GM18873 (cell line): ENCODE data around the gene PCDHAC1.
"Not testable (repeated sequence)": the region's sequence is repeated elsewhere in the genome, so short reads cannot be mapped to it uniquely, and the experiment has no call there.

Experiments
- ATAC-seq: cut with Tn5 transposase; IDR thresholded peaks from one replicate; pipeline ENCODE4 v1.9.1; 2021; ENCODE audit warnings: mild to moderate bottlenecking, moderate library complexity, moderate number of reproducible peaks; ENCODE audit not compliant: unreplicated experiment, low FRiP score

Gene PCDHAC1, protein sequence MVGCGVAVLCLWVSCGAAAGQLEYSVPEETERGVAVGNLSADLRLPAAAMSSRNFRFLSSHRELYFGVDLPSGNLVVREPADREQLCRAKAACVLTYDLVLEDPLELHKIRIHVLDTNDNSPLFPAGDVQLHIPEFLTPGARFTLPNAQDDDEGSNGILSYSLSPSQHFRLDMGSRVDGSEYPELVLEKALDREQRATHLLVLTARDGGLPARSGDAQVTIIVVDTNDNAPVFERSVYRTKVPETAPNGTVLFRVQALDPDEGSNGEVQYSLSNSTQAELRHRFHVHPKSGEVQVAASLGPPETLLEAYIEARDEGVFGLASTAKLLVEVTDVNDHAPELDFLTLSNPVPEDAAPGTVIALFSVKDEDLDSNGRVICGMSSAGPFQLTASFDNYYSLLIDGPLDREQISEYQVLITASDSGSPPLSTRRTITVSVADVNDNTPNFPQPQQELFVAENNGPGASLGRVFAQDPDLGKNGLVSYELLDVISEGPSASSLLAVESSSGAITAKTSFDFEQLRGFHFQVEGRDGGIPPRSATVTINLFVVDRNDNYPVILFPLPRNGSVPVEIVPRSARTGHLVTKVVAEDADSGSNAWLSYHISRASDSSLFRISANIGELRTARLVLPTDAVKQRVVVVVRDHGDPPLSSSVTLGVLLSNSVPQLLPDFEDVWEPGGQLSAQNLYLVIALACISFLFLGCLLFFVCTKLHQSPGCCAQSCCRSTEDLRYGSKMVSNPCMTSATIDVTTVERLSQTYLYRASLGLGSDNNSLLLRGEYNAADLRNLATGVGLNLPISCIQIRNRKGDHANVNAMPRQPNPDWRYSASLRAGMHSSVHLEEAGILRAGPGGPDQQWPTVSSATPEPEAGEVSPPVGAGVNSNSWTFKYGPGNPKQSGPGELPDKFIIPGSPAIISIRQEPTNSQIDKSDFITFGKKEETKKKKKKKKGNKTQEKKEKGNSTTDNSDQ

DNA sequence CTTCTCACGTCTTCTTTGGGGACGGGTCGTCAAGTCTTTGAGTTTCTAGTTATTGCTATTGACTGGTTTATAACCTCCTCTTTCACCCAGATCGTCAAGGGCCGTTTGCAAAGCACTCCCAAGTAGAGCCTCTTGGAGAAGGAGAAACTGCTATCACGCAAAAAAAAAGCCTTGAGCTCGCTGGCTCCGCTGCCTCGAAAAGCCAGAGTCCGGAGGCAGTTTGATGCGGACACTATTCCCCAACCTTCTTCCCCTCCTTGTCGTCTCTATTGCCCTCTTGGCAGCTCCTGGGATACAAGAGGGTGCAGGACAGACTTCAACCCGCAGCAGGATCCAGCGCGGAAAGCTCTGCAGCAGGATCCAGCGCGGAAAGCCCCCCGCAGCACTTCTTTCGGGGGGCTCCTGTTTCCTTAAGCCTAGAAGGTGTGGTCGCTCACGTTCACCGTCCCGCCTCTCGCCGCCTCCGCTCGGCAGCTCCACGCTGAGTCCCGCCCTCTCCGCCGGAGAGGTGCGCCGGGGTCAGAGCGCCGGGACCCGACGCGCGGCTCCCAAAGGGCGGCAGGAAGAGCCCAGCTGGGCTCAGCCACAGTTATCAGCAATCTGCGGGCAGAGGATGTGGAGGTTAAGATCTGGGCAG lies at the start of gene PCDHAC1:
TSS of gene PCDHAC1 (plus strand) at position 494 of the 637 bp plus-strand sequence. CDS start 594 bp downstream, outside the sequence.
- no peak for ATAC-seq

DNA sequence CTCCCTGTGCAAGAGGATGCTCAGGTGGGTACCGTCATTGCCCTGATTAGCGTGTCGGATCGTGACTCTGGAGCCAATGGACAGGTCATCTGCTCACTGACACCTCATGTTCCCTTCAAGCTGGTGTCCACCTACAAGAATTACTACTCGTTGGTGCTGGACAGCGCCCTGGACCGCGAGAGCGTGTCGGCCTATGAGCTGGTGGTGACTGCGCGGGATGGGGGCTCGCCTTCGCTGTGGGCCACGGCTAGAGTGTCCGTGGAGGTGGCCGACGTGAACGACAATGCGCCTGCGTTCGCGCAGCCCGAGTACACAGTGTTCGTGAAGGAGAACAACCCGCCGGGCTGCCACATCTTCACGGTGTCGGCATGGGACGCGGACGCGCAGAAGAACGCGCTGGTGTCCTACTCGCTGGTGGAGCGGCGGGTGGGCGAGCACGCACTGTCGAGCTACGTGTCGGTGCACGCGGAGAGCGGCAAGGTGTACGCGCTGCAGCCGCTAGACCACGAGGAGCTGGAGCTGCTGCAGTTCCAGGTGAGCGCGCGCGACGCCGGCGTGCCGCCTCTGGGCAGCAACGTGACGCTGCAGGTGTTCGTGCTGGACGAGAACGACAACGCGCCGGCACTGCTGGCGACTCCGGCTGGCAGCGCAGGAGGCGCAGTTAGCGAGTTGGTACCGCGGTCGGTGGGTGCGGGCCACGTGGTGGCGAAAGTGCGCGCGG lies 49.4 kb upstream of the PCDHAC1 start:
- not testable (repeated sequence) for ATAC-seq

DNA sequence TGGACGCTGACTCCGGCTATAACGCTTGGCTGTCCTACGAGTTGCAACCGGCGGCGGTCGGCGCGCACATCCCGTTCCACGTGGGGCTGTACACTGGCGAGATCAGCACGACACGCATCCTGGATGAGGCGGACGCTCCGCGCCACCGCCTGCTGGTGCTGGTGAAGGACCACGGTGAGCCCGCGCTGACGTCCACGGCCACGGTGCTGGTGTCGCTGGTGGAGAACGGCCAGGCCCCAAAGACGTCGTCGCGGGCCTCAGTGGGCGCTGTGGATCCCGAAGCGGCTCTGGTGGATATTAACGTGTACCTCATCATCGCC lies 48.9 kb upstream of the PCDHAC1 start:
- ATAC-seq = no peak

DNA sequence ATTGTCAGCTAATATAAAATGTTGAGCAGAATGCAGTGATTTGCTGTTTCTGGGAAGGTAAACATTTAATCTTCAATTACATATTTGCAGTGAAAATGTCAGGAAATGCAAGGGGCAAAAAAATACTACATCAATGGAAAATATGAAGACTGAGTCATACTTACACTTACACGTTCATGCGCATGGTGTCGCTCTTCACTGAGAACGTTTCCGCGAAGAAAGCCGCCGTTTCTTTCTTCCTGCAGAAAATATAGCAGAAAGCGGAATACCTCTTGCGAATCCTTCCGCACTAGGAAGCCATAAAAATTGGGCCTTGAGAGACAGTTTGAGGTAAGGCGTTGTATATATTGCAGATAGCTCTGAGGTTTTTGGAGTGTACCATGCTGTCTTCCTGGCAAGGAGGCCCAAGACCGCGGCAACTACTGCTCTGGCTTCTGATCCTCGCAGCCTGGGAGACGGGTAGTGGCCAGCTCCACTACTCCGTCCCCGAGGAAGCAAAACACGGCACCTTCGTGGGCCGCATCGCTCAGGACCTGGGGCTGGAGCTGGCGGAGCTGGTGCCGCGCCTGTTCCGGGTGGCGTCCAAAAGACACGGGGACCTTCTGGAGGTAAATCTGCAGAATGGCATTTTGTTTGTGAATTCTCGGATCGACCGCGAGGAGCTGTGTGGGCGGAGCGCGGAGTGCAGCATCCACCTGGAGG lies 44.1 kb upstream of the PCDHAC1 start, which contains the start of gene PCDHA13:
TSS of gene PCDHA13 (plus strand) at position 236 of the 702 bp plus-strand sequence. CDS start at position 381, 145 bp downstream.
- ATAC-seq = no peak

DNA sequence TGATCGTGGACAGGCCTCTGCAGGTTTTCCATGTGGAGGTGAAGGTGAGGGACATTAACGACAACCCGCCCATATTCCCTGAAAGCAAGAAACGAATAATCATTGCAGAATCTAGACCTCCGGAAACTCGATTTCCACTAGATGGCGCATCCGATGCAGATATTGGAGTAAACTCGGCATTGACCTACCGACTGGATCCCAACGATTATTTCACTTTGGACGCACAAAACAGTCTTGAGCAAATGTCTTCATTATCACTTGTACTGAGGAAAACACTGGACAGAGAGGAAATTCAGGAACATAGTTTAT lies 43.6 kb upstream of the PCDHAC1 start:
- ATAC-seq = no peak

DNA sequence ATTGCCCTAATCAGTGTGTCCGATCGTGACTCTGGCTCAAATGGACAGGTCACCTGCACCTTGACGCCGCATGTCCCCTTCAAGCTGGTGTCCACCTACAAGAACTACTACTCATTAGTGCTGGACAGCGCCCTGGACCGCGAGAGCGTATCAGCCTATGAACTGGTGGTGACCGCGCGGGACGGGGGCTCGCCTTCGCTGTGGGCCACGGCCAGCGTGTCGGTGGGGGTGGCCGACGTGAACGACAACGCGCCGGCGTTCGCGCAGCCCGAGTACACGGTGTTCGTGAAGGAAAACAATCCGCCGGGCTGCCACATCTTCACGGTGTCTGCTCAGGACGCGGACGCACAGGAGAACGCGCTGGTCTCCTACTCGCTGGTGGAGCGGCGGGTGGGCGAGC lies 42.7 kb upstream of the PCDHAC1 start:
- ATAC-seq = no peak

DNA sequence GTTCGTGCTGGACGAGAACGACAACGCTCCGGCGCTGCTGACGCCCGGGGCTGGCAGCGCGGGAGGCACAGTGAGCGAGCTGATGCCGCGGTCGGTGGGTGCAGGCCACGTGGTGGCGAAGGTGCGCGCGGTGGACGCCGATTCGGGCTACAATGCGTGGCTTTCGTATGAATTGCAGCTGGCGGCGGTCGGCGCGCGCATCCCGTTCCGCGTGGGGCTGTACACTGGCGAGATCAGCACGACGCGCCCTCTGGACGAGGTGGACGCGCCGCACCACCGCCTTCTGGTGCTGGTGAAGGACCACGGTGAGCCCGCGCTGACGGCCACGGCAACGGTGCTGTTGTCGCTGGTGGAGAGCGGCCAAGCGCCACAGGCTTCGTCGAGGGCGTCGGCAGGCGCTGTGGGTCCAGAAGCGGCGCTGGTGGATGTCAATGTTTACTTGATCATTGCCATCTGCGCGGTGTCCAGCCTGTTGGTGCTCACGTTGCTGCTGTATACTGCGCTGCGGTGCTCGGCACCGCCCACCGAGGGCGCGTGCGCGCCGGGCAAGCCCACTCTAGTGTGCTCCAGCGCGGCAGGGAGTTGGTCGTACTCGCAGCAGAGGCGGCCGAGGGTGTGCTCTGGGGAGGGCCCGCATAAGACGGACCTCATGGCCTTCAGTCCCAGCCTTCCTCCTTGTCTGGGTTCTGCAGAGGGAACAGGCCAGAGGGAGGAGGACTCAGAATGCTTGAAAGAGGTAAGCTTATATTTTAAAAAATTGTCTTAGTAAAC lies 42.0 kb upstream of the PCDHAC1 start:
- no peak for ATAC-seq

DNA sequence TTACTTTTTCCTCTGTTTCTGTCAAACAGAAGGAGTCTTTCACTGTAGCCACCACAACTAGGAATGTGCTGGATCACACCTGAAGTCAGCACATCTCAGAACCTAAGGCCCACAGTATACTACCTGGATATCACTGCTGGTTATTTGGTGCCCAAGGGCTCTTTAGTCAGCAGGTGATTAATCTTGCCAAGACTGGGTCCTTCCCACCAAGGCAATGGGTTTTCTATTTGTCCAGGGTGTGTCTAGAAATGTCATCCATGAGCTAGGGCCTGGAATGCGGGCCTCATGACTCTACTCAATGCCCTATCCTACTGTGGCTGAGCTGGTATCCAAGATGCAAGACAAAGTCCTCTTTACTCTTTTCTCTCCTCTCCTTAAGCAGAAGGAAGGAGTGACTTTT lies 9.8 kb upstream of the PCDHAC1 start:
- ATAC-seq = no peak

DNA sequence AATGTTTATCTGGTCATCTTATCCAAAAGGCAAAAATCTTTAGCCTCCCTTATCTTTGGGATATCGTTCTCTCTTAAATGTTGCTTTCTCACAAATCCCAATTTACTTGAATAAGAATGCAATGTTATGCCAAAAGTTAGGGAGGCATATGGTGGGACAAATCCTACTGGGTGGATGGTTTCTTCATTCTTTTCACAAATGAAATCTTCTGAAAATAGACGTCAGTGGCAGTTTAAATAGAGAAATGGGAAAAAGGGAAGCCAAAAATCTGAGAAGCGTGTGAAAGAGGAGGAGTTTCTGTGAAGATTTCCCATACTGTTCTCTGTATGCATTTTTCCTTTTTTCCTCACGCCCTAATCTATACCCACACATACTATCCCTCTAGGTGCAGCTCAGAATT lies 2.5 kb upstream of the PCDHAC1 start:
- no peak for ATAC-seq

DNA sequence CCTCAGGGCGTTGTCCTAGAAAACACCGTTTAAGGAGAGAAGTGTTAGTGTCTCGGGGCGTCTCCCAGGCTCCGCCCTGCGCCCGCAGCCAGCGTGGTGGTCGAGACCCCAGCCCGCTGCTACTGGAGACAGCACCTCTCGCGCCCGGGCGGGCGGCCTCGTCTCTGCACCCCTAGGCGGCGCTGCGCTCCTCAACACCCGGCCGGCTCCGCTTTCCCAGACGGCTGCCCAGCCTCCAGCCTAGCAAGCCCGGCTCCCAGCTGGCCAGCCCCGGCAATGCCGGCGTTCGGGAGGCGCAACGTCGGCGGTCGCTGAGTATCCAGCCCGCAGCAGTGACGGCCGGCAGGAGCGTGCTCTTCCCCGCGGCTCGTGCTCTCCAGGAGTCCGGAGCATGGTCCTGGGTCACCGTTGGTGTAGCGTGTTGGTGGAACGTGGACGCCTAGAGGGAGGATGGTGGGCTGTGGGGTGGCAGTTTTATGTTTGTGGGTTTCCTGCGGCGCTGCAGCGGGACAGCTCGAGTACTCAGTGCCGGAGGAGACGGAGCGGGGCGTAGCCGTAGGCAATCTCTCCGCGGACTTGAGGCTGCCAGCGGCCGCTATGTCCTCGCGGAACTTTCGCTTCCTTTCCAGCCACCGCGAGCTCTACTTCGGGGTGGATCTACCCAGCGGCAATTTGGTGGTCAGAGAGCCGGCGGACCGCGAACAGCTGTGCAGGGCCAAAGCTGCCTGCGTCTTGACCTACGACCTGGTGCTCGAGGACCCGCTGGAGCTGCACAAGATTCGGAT lies 536 bp downstream of the PCDHAC1 start:
- no peak for ATAC-seq

DNA sequence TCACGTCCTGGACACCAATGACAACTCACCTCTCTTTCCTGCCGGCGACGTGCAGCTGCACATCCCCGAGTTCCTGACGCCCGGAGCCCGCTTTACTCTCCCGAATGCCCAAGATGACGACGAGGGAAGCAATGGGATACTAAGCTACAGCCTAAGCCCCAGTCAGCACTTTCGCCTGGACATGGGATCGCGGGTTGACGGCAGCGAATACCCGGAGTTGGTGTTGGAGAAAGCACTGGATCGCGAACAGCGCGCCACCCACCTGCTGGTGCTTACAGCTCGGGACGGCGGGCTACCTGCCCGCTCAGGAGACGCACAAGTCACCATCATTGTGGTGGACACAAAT lies 1.1 kb downstream of the PCDHAC1 start:
- ATAC-seq = no peak

DNA sequence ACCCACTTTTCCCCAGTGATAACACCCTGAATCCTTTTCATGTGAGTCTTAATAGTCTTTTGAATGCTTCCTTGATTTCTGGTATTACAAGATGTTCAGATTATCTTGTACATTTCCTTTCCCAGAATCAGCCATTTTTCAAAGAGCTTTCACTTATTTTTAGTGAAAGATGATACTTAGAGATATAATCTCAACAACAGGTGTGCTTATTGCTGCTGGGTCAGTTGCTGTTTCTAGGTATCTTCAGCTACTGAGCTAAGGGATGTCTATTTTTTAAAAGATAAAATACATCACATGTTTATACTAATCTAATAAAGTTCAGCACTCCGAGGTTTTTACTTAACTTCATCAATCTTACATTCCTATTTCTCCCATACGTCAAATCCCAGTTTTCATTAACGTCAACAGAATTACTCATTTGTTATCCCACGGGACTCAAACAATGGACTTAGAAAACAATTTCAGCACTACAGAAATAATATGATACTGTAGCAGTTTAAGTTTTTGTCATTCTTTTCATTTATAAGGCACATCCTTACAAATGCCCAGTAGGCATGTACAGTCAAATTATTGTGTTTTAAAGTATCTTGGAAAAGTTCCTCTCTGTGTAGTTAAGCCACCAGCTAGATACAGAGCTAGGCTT lies 9.0 kb downstream of the PCDHAC1 start:
- ATAC-seq = no peak

DNA sequence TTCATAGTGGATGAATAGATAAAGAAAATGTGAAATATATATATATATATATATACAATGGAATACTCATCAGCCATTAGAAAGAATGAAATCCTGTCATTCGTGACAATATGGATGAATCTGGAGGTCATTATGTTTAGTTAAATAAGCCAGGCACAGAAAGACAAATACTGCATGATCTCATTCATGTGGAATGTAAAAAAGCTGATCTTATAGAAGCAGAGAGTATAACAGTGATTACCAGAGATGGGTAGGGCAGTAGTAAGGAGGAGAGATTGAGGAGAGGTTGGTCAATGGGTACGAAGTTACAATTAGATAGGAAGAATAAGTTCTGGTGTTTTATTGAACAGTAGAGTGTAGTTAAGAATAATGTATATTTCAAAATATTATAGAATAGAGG lies 20.5 kb downstream of the PCDHAC1 start:
- ATAC-seq = no peak

DNA sequence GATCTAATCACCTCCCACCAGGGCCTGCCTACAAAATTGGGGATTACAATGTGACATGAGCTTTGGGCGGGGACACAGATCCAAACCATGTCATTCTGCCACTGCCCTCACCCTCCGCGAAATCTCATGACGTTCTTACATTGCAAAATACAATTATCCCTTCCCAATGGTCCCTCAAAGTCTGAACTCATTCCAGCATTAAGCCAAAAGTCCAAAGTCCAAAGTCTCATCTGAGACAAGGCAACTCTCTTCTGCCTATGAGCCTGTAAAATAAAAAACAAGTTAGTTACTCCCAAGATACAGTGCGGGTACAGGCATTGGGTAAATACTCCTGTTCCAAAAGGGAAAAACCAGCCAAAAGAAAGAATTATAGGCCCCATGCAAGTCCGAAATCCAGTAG lies 25.5 kb downstream of the PCDHAC1 start:
- no peak for ATAC-seq

DNA sequence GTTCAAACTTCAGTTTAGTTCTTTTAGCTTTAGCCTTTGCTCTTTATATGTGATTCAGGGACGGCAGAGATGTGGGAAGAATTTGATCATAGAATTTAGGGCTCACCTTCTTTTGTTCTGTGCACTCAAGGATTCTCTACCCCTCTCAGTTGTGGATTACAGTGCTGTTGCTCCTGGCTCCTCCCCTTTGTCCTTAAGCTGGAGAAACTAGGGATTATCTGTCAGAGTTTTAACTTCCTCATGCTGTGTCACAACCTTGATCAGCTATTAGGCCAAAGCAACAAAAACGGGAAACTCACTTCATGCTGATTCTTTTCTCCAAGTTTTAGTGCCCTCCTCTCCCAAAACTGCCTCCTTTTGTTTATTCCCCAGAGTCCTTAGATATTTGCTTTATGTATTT lies 27.1 kb downstream of the PCDHAC1 start:
- ATAC-seq = no peak

DNA sequence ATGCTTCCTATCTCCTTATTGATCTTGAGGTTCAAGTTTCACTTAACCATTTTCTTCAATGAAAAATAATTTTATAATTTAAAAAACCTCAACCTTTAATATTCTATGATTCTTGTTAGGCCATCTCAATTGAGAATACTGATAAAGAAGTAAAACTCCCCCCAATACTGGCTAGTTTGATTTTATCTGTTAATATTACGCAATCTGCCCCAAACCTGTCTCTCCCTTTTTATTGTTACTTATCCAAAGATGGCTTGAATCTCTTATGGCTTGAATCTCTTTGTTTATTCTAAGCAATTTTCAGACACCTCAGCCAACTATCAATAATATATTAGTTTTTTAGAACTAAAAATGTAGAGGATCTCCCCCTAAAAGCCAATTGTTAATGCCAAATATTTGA lies 36.1 kb downstream of the PCDHAC1 start:
- no peak for ATAC-seq

DNA sequence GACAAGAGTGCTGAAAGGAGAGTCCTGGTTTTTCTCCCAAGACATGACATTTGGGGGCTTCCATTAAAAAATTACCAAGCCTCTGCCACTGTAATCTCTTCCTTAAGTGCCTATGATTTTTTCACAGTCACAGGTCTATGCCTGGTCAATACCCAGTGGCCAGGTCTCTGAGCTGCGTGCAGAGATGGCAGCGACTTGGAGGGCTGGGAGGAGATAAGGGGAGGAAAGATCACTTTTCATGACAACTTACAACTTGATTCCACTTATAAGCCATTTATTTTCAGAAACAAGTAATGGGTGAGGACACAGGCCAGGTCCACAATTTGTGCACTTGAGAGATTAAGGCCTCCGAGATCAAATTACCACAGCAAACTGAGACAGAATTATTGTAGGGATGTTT lies 38.3 kb downstream of the PCDHAC1 start:
- no peak for ATAC-seq

DNA sequence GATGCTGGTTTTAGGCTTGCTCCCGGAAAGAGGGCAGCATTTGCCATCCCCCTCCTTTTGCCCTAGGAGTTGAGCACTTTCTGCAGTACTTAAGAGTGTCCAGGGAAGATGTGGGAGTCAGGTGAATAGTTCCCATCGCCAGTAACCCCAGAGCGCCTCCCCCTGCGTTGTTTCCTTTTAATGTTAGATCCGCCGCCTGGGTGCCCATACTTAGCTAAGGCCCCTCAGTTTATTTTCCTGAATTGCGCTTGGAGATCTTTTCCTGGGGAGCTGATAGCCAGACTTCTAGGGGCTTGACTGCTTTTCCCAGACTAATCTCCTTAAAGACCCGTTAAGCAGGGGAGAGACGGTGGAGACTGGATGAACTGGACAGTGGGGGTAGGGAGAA lies 39.8 kb downstream of the PCDHAC1 start:
- ATAC-seq = no peak
